Sigmoid colon (tissue), 4 donors: ENCODE measurements around the gene MCTP1.

ENCODE experiments used
- CTCF ChIP-seq, 4 experiments: fragments of 450-650 bp in 3 of 4; fragments of 200-600 bp in 1 of 4; IDR thresholded peaks; one replicate each; pipeline ENCODE4 v1.5.1; 2016 to 2019; ENCODE audit warnings: antibody characterized with exemption in 4 of 4, mild to moderate bottlenecking in 3 of 4, moderate library complexity in 2 of 4
- EP300 ChIP-seq, 4 donors: sonication (generic); formaldehyde crosslinking; IDR thresholded peaks; one replicate each; pipeline ENCODE4 v1.6.1; 2017; ENCODE audit warnings: antibody characterized with exemption in 4 of 4
- POLR2AphosphoS5 ChIP-seq, 4 donors: sonication (generic); formaldehyde crosslinking; IDR thresholded peaks; one replicate each; pipeline ENCODE4 v1.6.1; 2017; ENCODE audit warnings: antibody characterized with exemption in 4 of 4

DNA sequence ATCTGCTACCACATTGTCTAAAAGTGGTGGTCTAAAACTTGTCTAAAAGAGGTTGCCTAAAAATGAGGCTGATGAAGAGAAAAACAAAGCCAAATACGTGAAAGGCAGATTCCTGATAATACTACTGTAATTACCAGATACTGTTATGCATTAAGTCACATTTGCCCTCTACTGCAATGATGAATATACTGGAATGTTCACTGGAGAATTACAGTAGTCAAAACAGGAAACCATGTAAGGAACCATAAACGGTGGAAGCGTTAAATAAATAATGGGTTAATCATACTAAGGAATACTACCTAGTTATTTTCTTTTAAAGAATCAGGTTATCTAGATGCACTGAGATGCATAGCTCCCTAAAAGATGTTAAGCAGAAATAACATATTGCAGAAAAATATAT, 201.3 kb downstream of the MCTP1 start:
- TF ChIP-seq CTCF (IDR thresholded peaks at IDR 0.05) (no peak), POLR2AphosphoS5 (IDR thresholded peaks at IDR 0.05) (no peak), EP300 (IDR thresholded peaks at IDR 0.05) (no peak)
